ENCODE data around the gene ARHGDIA. TPM values are rescaled to one million over a fixed set of nuclear protein-coding genes. Genes with fewer than 3 reads are reported as not detected.

The ARHGDIA gene
- total RNA-seq, 1 experiment from 2014 or later = 201 TPM

DNA sequence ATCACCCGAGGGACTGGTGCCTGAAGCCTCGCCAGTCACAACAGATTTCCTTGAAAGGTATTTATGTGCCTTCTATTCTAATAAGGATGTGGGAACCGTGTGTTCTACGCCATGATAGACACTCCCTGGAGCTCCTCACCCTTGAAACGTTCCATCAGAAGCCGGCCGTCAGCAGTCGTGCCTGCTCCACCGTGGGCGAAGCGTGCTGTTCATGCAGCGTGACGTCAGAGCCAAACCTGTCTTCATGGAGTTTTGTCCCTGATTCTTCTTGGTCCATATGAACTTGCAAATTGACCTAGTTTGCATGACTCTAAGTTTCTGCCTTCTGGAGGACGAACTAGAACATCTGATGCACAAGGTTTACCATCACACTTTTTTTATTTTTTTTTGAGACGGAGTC, 31.8 kb downstream of the ARHGDIA start:
- no peak for ATAC-seq
- Histone ChIP-seq H3K9me3 (ENCODE audit: low read length) (no peaks in the 10 kb centered on the region), H3F3A (ENCODE audit: low read length, unreplicated experiment) (no peaks in the 10 kb centered on the region), H4K20me1 (ENCODE audit: low read length) (no peaks in the 10 kb centered on the region), H3K4me2 (ENCODE audit: low read length) (no peak overlapping the region), H3K4me3 (ENCODE audit: low read length) (no peak overlapping the region), H2AFZ (ENCODE audit: low read length) (no peak overlapping the region), H3K36me3 (ENCODE audit: low read depth, low read length) (peaks cover 13% of the 10 kb centered on the region; the same call in 1 of the 2 replicates), H3K9ac (ENCODE audit: low read length) (no peak overlapping the region), H3K79me2 (ENCODE audit: low read length) (no peaks in the 10 kb centered on the region), H3K27ac (ENCODE audit: low read length) (no peak overlapping the region), H3K9me2 (replicated peaks; ENCODE audit: low read length) (no peaks in the 10 kb centered on the region), H3K27me3 (ENCODE audit: low read length) (no peaks in the 10 kb centered on the region), H3K4me1 (ENCODE audit: insufficient read depth, low read length) (no peaks in the 10 kb centered on the region; the same call in 1 of the 2 replicates)
- TF ChIP-seq, protein P1, sequence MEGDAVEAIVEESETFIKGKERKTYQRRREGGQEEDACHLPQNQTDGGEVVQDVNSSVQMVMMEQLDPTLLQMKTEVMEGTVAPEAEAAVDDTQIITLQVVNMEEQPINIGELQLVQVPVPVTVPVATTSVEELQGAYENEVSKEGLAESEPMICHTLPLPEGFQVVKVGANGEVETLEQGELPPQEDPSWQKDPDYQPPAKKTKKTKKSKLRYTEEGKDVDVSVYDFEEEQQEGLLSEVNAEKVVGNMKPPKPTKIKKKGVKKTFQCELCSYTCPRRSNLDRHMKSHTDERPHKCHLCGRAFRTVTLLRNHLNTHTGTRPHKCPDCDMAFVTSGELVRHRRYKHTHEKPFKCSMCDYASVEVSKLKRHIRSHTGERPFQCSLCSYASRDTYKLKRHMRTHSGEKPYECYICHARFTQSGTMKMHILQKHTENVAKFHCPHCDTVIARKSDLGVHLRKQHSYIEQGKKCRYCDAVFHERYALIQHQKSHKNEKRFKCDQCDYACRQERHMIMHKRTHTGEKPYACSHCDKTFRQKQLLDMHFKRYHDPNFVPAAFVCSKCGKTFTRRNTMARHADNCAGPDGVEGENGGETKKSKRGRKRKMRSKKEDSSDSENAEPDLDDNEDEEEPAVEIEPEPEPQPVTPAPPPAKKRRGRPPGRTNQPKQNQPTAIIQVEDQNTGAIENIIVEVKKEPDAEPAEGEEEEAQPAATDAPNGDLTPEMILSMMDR (conservative IDR thresholded peaks at IDR 0.05; ENCODE audit: low read depth, low read length) = no peak
- TF ChIP-seq EZH2 (IDR thresholded peaks at IDR 0.05; ENCODE audit: low read length, unreplicated experiment) = no peak
- TF ChIP-seq EZH2phosphoT487 (IDR thresholded peaks at IDR 0.05; ENCODE audit: borderline replicate concordance, low read length) = no peak
- no peak for DNase-seq
- intact Hi-C loops (cut with micrococcal nuclease) = no loop called here
- ChIA-PET CTCF (no interaction called here), POLR2A (ENCODE audit: unreplicated experiment) (no interaction called here)
- BruUV-seq (replicated peaks) = no TSS peak

DNA sequence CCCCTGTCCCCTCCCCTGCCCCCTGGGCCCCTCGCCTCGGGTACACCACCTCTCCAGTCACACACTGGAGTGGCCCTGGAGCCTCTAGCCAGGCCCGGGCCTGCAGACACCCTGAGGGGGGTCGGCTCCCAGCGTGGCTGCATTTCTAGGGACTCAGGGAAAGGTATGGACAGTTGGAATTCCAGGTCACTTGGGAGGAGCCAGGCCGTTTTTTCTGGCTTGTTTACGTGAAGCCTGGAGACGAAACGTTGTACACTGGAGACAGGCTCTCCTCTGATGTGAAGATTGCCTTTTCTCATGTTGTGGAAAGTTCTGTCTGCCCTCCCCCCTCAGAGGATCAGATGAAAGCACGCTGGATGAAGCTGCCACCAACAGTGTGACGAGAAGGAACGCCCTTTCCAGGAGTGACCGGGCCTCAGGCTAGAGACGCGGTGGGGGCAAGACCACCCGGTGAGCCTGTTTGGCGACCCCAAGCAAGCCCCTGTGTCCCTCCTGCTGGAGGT, 32.3 kb downstream of the ARHGDIA start:
- no TSS peak for BruUV-seq (replicated peaks)
- no peak overlapping the region for H3K4me3 ChIP-seq (ENCODE audit: low read length)
- CTCF ChIA-PET = interaction anchor here (0.5 kb wide), 1 partner anchor 130 kb away, joined by 4 read pairs; no protein-coding TSS in a partner anchor
- H3K9me3 ChIP-seq (ENCODE audit: low read length) = no peaks in the 10 kb centered on the region
- H3K4me1 ChIP-seq (ENCODE audit: insufficient read depth, low read length) = peaks cover 5% of the 10 kb centered on the region
- H3K36me3 ChIP-seq (ENCODE audit: low read depth, low read length) = peaks cover 9% of the 10 kb centered on the region; the same call in 1 of the 2 replicates
- H3K9ac ChIP-seq (ENCODE audit: low read length) = no peak overlapping the region
- H4K20me1 ChIP-seq (ENCODE audit: low read length) = no peaks in the 10 kb centered on the region
- peaks cover 1% of the 10 kb centered on the region; the same call in 1 of the 2 replicates for H3K79me2 ChIP-seq (ENCODE audit: low read length)
- POLR2A ChIA-PET (ENCODE audit: unreplicated experiment) = no interaction called here
- no peaks in the 10 kb centered on the region for H3F3A ChIP-seq (ENCODE audit: low read length, unreplicated experiment)
- H3K27ac ChIP-seq (ENCODE audit: low read length) = no peak overlapping the region
- no peak overlapping the region for H2AFZ ChIP-seq (ENCODE audit: low read length)
- no peaks in the 10 kb centered on the region for H3K27me3 ChIP-seq (ENCODE audit: low read length)
- no peak for ATAC-seq
- no peak overlapping the region for H3K4me2 ChIP-seq (ENCODE audit: low read length)
- TF ChIP-seq EZH2phosphoT487 (IDR thresholded peaks at IDR 0.05; ENCODE audit: borderline replicate concordance, low read length) = no peak
- TF ChIP-seq EZH2 (IDR thresholded peaks at IDR 0.05; ENCODE audit: low read length, unreplicated experiment) = no peak
- TF ChIP-seq, protein P1 (conservative IDR thresholded peaks at IDR 0.05; ENCODE audit: low read depth, low read length) = no peak
- H3K9me2 ChIP-seq (replicated peaks; ENCODE audit: low read length) = no peaks in the 10 kb centered on the region
- intact Hi-C loops (cut with micrococcal nuclease) = no loop called here
- DNase-seq = no peak

DNA sequence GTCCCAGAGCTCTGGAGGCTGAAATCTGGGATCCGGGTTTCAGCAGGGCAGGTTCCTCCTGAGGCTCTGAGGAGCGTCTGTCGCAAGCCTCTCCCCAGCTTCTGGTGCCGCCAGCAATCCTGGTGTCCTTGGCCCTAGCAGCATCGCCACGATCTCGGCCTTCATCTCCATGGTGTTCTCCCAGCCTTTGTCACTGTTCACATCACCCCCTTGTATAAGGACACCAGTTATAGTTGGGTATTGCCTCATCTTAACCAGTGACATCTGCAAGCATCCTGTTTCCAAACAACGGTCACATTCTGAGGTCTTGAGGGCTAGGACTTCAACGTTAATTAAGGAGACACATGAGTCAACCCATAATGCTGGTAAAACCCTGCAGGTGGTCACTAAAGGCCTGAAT, 33.5 kb downstream of the ARHGDIA start:
- Histone ChIP-seq H3K79me2 (ENCODE audit: low read length) (peaks cover 8% of the 10 kb centered on the region; the same call in 1 of the 2 replicates), H3K9ac (ENCODE audit: low read length) (no peak overlapping the region), H3K9me3 (ENCODE audit: low read length) (no peaks in the 10 kb centered on the region), H3K27ac (ENCODE audit: low read length) (no peak overlapping the region), H2AFZ (ENCODE audit: low read length) (no peak overlapping the region), H3K36me3 (ENCODE audit: low read depth, low read length) (no peaks in the 10 kb centered on the region), H3K4me2 (ENCODE audit: low read length) (no peak overlapping the region), H3K4me3 (ENCODE audit: low read length) (no peak overlapping the region), H4K20me1 (ENCODE audit: low read length) (no peaks in the 10 kb centered on the region), H3K4me1 (ENCODE audit: insufficient read depth, low read length) (peaks cover 11% of the 10 kb centered on the region), H3F3A (ENCODE audit: low read length, unreplicated experiment) (no peaks in the 10 kb centered on the region), H3K27me3 (ENCODE audit: low read length) (no peaks in the 10 kb centered on the region), H3K9me2 (replicated peaks; ENCODE audit: low read length) (no peaks in the 10 kb centered on the region)
- intact Hi-C loops (cut with micrococcal nuclease) = no loop called here
- ATAC-seq (no peak), DNase-seq (no peak)
- ChIA-PET CTCF (no interaction called here), POLR2A (ENCODE audit: unreplicated experiment) (no interaction called here)
- no TSS peak for BruUV-seq (replicated peaks)
- TF ChIP-seq EZH2phosphoT487 (IDR thresholded peaks at IDR 0.05; ENCODE audit: borderline replicate concordance, low read length) = no peak
- TF ChIP-seq, protein P1 (conservative IDR thresholded peaks at IDR 0.05; ENCODE audit: low read depth, low read length) = no peak
- no peak for TF ChIP-seq EZH2 (IDR thresholded peaks at IDR 0.05; ENCODE audit: low read length, unreplicated experiment)

Measured in PC-3 (cell line).